ENCODE measurements around the gene PEX10. TPM values are rescaled to one million over a fixed set of nuclear protein-coding genes. Genes with fewer than 3 reads are reported as not detected.

Gene PEX10
- total and polyA plus RNA-seq, 2 of the 8 experiments (the other 6 are each of a cell fraction or from before 2014, with no cell fraction given): 24.3 to 26.9 TPM

DNA sequence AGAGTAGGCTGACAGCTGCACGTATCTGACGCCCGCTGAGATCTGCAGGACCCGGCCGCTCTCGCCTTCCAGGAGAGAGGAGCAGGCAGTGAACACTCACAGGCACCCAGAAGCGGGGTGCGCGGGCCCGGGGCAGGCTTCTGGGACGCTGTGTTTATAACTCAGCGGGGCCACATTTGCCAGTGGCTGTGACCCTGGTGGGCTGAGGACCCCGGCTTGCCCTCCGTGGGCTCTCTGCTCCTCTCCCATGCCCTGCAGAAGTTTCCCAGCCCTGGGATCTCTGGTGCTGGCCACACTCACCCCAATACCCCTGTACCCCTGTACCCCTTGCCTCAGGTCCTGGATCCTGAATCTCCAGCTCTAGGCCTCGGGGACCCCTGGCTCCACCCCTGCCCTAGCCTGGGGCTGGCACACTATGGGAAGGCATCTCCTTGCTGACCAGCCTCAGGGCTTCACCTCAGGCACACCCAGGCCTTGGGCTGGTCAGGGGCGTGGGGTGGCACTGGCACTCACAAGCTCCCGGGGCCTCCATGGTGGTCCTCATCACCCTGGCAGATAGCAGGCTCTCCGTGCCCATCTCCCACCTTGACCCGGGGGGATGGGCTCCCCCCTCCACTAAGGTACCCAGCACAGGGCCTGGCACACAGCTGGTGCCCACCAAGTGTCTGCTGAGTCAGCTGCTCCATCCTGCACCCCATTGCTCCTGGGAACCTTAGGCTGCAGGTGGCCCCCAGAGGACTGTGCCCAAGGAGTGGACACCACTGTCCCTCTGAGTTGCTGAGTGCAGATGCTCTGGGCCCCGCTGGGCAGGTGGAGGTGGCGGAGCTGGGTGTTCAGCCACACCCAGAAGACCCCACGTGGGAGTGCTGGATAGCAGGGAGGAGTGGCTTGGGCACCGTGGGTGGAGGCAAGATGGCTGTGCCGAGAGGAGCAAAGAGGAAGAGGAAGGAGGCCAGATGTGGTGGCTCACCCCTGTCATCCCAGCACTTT lies 53.4 kb downstream of the PEX10 start (continued):
- TF ChIP-seq RAD21 (IDR thresholded peaks at IDR 0.05 in 1 of 2, conservative IDR thresholded peaks at IDR 0.05 in 1 of 2; ENCODE audit: low read depth in 2 of 2, low read length in 2 of 2): no peak
- TF ChIP-seq MAFK (IDR thresholded peaks at IDR 0.05; ENCODE audit: low read depth, low read length): no peak
- no peak for TF ChIP-seq RNF2 (IDR thresholded peaks at IDR 0.05; ENCODE audit: borderline replicate concordance, low read depth, low read length, missing control alignments, poor library complexity, severe bottlenecking)
- TF ChIP-seq SIRT6 (IDR thresholded peaks at IDR 0.05; ENCODE audit: low read length): no peak
- no peak for TF ChIP-seq SAP30 (IDR thresholded peaks at IDR 0.05; ENCODE audit: insufficient read depth, insufficient replicate concordance, low read length)
- no peak for TF ChIP-seq GABPA (IDR thresholded peaks at IDR 0.05; ENCODE audit: borderline replicate concordance, insufficient read depth, low read length)
- TF ChIP-seq EP300 (IDR thresholded peaks at IDR 0.05; ENCODE audit: borderline replicate concordance in 1 of 2, low read depth in 2 of 2, low read length in 2 of 2): no peak
- no peak for TF ChIP-seq RXRA (IDR thresholded peaks at IDR 0.05; ENCODE audit: insufficient read depth, low read depth, low read length)
- no peak for TF ChIP-seq JUND (IDR thresholded peaks at IDR 0.05; ENCODE audit: low read length)

Data from H1 (cell line).